ENCODE data around the gene THRB.

GRCh38 chr3:24191801-24192403 lies 302.7 kb downstream of the THRB start:
- TF ChIP-seq, protein P1, sequence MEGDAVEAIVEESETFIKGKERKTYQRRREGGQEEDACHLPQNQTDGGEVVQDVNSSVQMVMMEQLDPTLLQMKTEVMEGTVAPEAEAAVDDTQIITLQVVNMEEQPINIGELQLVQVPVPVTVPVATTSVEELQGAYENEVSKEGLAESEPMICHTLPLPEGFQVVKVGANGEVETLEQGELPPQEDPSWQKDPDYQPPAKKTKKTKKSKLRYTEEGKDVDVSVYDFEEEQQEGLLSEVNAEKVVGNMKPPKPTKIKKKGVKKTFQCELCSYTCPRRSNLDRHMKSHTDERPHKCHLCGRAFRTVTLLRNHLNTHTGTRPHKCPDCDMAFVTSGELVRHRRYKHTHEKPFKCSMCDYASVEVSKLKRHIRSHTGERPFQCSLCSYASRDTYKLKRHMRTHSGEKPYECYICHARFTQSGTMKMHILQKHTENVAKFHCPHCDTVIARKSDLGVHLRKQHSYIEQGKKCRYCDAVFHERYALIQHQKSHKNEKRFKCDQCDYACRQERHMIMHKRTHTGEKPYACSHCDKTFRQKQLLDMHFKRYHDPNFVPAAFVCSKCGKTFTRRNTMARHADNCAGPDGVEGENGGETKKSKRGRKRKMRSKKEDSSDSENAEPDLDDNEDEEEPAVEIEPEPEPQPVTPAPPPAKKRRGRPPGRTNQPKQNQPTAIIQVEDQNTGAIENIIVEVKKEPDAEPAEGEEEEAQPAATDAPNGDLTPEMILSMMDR (IDR thresholded peaks at IDR 0.05) = no peak
- no peak for TF ChIP-seq POLR2A (IDR thresholded peaks at IDR 0.05)
